ENCODE data around the gene UQCRC2. TPM values are rescaled to one million over a fixed set of nuclear protein-coding genes. Genes with fewer than 3 reads are reported as not detected.

Gene UQCRC2
- total and polyA plus RNA-seq, 3 donors from 2014 or later: 103 to 136 (median 114) TPM

GRCh38 chr16:21959050-21959449 lies 5.9 kb downstream of the UQCRC2 start:
- no peak for TF ChIP-seq POLR2A (IDR thresholded peaks at IDR 0.05)
- no peak overlapping the region for H3K4me3 ChIP-seq
- no peaks in the 10 kb centered on the region for H3K27me3 ChIP-seq
- no peaks in the 10 kb centered on the region for H3K36me3 ChIP-seq (ENCODE audit: low read depth, missing control alignments)
- WGBS, 2 donors: 88 to 91% methylated on average over 3 of the region's 3 CpGs
- intact Hi-C loops (cut with DNase I; ENCODE audit: low total_unique reads): loop anchor here (10.0 kb wide), 1 partner anchor 226 kb away; no protein-coding TSS in a partner anchor
- no peak for DNase-seq
- peaks cover 8% of the 10 kb centered on the region for H3K4me1 ChIP-seq
- no peak overlapping the region for H3K27ac ChIP-seq
- H3K9me3 ChIP-seq: no peaks in the 10 kb centered on the region

DNA sequence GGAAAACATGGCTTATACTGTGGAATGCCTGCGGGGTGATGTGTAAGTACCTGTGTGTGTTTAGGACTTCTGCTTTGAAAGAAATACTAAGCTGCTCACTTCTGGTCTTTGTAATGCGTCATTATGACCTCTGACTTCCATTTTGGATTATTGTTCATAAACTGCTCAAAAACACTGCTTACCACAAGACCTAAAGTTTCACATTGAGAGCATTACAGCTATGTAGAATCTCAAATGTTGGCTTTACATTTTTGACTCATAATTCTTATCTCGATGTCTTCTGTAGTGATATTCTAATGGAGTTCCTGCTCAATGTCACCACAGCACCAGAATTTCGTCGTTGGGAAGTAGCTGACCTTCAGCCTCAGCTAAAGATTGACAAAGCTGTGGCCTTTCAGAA lies 9.3 kb downstream of the UQCRC2 start:
- WGBS, 2 donors: 88 to 92% methylated on average over 5 of the region's 5 CpGs
- Histone ChIP-seq H3K4me3 (no peak overlapping the region), H3K9me3 (no peaks in the 10 kb centered on the region), H3K36me3 (ENCODE audit: low read depth, missing control alignments) (no peaks in the 10 kb centered on the region), H3K27ac (no peak overlapping the region), H3K4me1 (no peaks in the 10 kb centered on the region), H3K27me3 (no peaks in the 10 kb centered on the region)
- TF ChIP-seq, protein P1, sequence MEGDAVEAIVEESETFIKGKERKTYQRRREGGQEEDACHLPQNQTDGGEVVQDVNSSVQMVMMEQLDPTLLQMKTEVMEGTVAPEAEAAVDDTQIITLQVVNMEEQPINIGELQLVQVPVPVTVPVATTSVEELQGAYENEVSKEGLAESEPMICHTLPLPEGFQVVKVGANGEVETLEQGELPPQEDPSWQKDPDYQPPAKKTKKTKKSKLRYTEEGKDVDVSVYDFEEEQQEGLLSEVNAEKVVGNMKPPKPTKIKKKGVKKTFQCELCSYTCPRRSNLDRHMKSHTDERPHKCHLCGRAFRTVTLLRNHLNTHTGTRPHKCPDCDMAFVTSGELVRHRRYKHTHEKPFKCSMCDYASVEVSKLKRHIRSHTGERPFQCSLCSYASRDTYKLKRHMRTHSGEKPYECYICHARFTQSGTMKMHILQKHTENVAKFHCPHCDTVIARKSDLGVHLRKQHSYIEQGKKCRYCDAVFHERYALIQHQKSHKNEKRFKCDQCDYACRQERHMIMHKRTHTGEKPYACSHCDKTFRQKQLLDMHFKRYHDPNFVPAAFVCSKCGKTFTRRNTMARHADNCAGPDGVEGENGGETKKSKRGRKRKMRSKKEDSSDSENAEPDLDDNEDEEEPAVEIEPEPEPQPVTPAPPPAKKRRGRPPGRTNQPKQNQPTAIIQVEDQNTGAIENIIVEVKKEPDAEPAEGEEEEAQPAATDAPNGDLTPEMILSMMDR (IDR thresholded peaks at IDR 0.05): no peak
- no peak for TF ChIP-seq POLR2A (IDR thresholded peaks at IDR 0.05)
- DNase-seq: no peak
- intact Hi-C loops (cut with DNase I; ENCODE audit: low total_unique reads): no loop called here

- TF ChIP-seq, protein P1 (IDR thresholded peaks at IDR 0.05): no peak
- TF ChIP-seq POLR2A (IDR thresholded peaks at IDR 0.05): no peak
- Histone ChIP-seq H3K4me1 (no peaks in the 10 kb centered on the region), H3K9me3 (no peaks in the 10 kb centered on the region), H3K27ac (no peak overlapping the region), H3K36me3 (ENCODE audit: low read depth, missing control alignments) (no peaks in the 10 kb centered on the region), H3K27me3 (no peaks in the 10 kb centered on the region), H3K4me3 (no peak overlapping the region)
- intact Hi-C loops (cut with DNase I; ENCODE audit: low total_unique reads): no loop called here
- no peak for DNase-seq
- WGBS, 2 donors: 90 to 99% methylated on average over 3 of the region's 3 CpGs
Measured at GRCh38 chr16:21963887-21964286, 10.7 kb downstream of the UQCRC2 start.

DNA sequence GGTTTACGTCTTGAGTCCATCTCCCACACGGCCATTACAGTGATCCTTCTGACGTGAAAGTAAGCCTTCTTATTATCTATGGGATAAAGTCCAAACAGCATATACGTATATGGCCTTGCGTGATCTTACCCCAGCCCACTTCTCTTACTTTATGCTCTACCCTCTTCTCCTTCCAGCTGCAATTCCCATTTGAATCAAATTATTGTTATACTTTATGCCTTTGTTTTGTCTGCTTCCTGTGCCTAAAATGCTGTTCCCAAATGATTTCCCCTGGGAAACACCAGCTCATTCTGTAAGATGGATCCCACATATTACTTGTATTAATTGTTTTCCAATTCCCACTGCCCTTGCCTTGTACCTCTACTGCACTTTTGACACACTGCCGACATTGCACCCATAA lies 11.2 kb downstream of the UQCRC2 start:
- intact Hi-C loops (cut with DNase I; ENCODE audit: low total_unique reads): no loop called here
- Histone ChIP-seq H3K4me1 (no peaks in the 10 kb centered on the region), H3K27ac (no peak overlapping the region), H3K9me3 (no peaks in the 10 kb centered on the region), H3K27me3 (no peaks in the 10 kb centered on the region), H3K36me3 (ENCODE audit: low read depth, missing control alignments) (no peaks in the 10 kb centered on the region), H3K4me3 (no peak overlapping the region)
- DNase-seq: no peak
- 83 to 88% methylated on average over 6 of the region's 6 CpGs for WGBS, 2 donors
- no peak for TF ChIP-seq POLR2A (IDR thresholded peaks at IDR 0.05)
- TF ChIP-seq, protein P1 (IDR thresholded peaks at IDR 0.05): no peak

GRCh38 chr16:21971856-21972255 lies 18.7 kb downstream of the UQCRC2 start:
- Histone ChIP-seq H3K4me1 (no peaks in the 10 kb centered on the region), H3K36me3 (ENCODE audit: low read depth, missing control alignments) (no peaks in the 10 kb centered on the region), H3K9me3 (no peaks in the 10 kb centered on the region), H3K27ac (no peak overlapping the region), H3K27me3 (no peaks in the 10 kb centered on the region), H3K4me3 (no peak overlapping the region)
- TF ChIP-seq POLR2A (IDR thresholded peaks at IDR 0.05): no peak
- TF ChIP-seq, protein P1 (IDR thresholded peaks at IDR 0.05): no peak
- intact Hi-C loops (cut with DNase I; ENCODE audit: low total_unique reads): no loop called here
- no peak for DNase-seq
- WGBS, 2 donors: 87 to 97% methylated on average over 4 of the region's 4 CpGs

Measured in testis (tissue), 3 donors.